ENCODE measurements around the gene MIER1. TPM values are rescaled to one million over a fixed set of nuclear protein-coding genes. Genes with fewer than 3 reads are reported as not detected.
"Not testable (repeated sequence)": the region's sequence is repeated elsewhere in the genome, so short reads cannot be mapped to it uniquely, and the experiment has no call there.

The MIER1 gene
- polyA plus RNA-seq (2013, experiment 1 of 2) = 25.4 TPM
- 30.2 TPM for polyA plus RNA-seq (2013, experiment 2 of 2)

DNA sequence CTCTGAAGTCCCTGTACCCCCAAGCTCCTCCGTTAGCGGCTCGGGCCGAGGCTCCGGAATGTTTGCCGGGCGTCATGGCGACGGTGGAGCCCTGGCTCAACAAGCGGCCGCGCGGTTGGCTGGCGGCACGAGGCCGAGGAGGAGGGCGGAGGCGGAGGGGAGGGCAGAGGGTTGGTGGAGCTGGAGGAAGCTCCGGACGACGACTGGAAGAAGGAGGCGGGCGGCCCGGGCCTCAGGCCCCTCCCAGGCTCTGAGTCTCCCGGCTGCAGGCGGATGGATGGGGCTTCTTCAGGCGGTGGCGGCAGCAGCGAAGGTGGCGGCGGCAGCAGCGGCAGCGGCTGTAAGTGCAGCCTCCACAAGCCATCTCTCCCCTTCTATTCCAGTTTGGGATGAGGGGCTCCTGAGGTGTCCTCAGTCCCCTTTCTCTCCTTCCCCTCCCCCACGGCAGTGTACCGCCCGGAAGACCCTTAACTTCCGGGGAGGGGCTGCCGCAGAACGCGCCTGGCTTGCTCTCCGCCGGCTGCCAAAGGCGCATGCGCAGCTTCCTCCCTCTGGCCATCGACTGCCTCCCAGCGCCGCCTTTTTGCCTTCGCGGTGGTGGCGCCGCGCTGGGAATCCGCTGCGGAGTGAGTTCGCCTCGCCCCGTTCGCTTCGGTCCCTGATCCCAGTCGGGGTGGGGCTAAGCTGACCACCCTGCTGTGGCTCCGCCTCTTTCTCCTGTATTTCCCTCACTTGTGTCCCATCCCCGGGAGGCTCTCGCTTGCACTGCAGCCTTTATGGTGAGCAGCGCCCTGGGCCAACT, at the start of gene MIER1, which contains the start of gene DNAI4:
Gene MIER1, plus strand, starts transcription at position 235 of the 802 bp plus-strand sequence. Its CDS starts 39 bp downstream, at position 274.
Gene DNAI4, minus strand, starts transcription at position 101 of the 802 bp plus-strand sequence. Its CDS starts 25 bp downstream, at position 76.
- Histone ChIP-seq H3K27ac (ENCODE audit: low read depth, low read length, severe bottlenecking) (peak within 1 kb of the TSS; percentile 93), H3K36me3 (ENCODE audit: control insufficient read depth, insufficient read depth, low read length) (peaks cover 8% of the 10 kb centered on the region), H3K9me3 (ENCODE audit: control insufficient read depth, low read length) (no peaks in the 10 kb centered on the region), H3K4me1 (ENCODE audit: control insufficient read depth, insufficient read depth, low read length, poor library complexity, severe bottlenecking) (peaks cover 6% of the 10 kb centered on the region), H3K4me3 (ENCODE audit: extremely low read depth, insufficient read depth, low read length, poor library complexity, severe bottlenecking) (peak within 1 kb of the TSS; percentile 56)
- WGBS, 2 experiments (ENCODE audit: insufficient coverage in 2 of 2) = 0% methylated on average over 32 to 50 of the region's 64 CpGs

DNA sequence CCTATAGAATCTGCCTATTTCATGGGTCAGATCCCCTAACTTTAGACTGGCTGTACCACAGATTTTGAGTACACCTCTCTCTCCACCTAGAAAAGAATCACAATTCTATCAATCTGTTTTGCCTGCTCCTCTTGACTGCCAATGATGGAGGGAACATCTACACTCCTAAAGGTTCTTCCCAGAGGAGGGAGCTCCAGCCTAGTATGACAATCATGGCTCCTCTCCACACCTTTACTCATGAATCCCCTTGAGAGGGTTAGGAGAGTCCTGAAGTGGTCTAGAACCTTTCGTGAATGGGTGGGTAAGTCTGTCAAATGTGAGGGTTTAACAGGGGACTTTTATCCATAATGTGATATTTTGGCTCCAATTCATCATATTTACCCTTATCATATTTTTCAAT, 48.1 kb upstream of the MIER1 start:
- WGBS, 2 experiments (ENCODE audit: insufficient coverage in 2 of 2) = no CpG with 5 or more reads among the region's 1 CpG
- Histone ChIP-seq H3K4me3 (ENCODE audit: extremely low read depth, insufficient read depth, low read length, poor library complexity, severe bottlenecking) (no peak overlapping the region), H3K4me1 (ENCODE audit: control insufficient read depth, insufficient read depth, low read length, poor library complexity, severe bottlenecking) (no peaks in the 10 kb centered on the region), H3K9me3 (ENCODE audit: control insufficient read depth, low read length) (no peaks in the 10 kb centered on the region), H3K36me3 (ENCODE audit: control insufficient read depth, insufficient read depth, low read length) (no peaks in the 10 kb centered on the region), H3K27ac (ENCODE audit: low read depth, low read length, severe bottlenecking) (no peak overlapping the region)

DNA sequence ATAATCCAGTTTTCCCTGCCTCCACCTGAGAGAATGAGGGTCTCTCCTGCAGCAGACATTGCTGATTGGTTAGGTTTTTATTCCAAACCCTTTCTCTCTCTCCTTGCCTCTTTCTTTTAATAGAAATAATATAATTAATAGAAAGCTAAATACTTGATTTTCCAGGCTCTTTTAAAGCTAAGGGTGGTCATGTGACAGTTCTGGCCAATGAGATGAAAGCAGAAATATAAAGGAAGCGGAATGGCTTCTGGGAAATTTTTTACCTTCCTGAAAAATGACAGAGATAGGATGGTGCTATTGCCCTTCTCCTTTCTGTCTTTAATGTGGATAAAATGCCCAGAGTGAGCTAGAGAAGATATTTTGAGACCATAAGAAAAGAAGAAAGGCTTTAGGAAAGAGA, 35.8 kb upstream of the MIER1 start:
- H3K9me3 ChIP-seq (ENCODE audit: control insufficient read depth, low read length) = no peaks in the 10 kb centered on the region
- H3K4me3 ChIP-seq (ENCODE audit: extremely low read depth, insufficient read depth, low read length, poor library complexity, severe bottlenecking) = no peak overlapping the region
- no peaks in the 10 kb centered on the region for H3K4me1 ChIP-seq (ENCODE audit: control insufficient read depth, insufficient read depth, low read length, poor library complexity, severe bottlenecking)
- WGBS, 2 experiments (ENCODE audit: insufficient coverage in 2 of 2) = 78 to 100% methylated on average over 1 of the region's 1 CpG
- no peaks in the 10 kb centered on the region for H3K36me3 ChIP-seq (ENCODE audit: control insufficient read depth, insufficient read depth, low read length)
- no peak overlapping the region for H3K27ac ChIP-seq (ENCODE audit: low read depth, low read length, severe bottlenecking)

DNA sequence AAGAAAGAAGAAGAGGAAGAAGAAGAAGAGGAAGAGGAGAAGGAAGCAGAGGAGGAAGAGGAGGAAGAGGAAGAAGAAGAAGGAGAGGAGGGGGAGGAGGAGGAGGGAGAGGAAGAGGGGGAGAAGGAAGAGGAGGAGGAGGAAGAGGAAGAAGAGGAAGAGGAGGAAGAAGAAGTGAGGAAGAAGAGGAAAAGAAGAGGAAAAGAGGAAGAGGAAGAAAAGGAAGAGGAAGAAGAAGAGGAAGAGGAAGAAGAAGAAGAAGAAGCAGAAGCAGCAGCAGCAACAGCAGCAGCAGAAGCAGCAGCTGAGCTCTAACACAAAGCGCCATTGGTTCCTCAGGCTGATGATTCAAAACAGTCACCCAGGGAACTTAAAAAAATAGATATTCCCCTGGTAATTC, 34.2 kb upstream of the MIER1 start:
- no peaks in the 10 kb centered on the region for H3K4me1 ChIP-seq (ENCODE audit: control insufficient read depth, insufficient read depth, low read length, poor library complexity, severe bottlenecking)
- WGBS, 2 experiments (ENCODE audit: insufficient coverage in 2 of 2) = 90 to 92% methylated on average over 1 of the region's 1 CpG
- H3K9me3 ChIP-seq (ENCODE audit: control insufficient read depth, low read length) = no peaks in the 10 kb centered on the region
- no peak overlapping the region for H3K4me3 ChIP-seq (ENCODE audit: extremely low read depth, insufficient read depth, low read length, poor library complexity, severe bottlenecking)
- no peak overlapping the region for H3K27ac ChIP-seq (ENCODE audit: low read depth, low read length, severe bottlenecking)
- no peaks in the 10 kb centered on the region for H3K36me3 ChIP-seq (ENCODE audit: control insufficient read depth, insufficient read depth, low read length)

DNA sequence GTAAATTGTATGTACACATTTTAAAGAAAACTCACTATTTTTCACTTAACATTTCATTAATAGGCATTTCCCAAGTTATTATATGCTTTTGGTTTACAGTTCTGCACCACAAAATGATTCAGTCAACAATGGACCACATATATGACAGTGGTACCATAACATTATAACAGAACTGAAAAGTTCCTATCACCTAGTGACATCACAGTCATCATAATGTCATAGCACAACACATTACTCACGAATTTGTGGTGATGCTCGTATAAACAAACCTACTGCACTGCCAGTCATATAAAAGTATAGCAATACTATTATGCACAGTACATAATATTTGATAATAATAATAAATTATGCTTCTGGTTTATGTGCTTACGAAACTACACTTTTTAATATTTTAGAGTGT, 31.1 kb upstream of the MIER1 start:
- 100% methylated on average over 1 of the region's 3 CpGs; no CpG with 5 or more reads in 1 of the 2 experiments for WGBS, 2 experiments (ENCODE audit: insufficient coverage in 2 of 2)
- Histone ChIP-seq H3K27ac (ENCODE audit: low read depth, low read length, severe bottlenecking) (no peak overlapping the region), H3K4me3 (ENCODE audit: extremely low read depth, insufficient read depth, low read length, poor library complexity, severe bottlenecking) (no peak overlapping the region), H3K36me3 (ENCODE audit: control insufficient read depth, insufficient read depth, low read length) (no peaks in the 10 kb centered on the region), H3K4me1 (ENCODE audit: control insufficient read depth, insufficient read depth, low read length, poor library complexity, severe bottlenecking) (no peaks in the 10 kb centered on the region), H3K9me3 (ENCODE audit: control insufficient read depth, low read length) (no peaks in the 10 kb centered on the region)

DNA sequence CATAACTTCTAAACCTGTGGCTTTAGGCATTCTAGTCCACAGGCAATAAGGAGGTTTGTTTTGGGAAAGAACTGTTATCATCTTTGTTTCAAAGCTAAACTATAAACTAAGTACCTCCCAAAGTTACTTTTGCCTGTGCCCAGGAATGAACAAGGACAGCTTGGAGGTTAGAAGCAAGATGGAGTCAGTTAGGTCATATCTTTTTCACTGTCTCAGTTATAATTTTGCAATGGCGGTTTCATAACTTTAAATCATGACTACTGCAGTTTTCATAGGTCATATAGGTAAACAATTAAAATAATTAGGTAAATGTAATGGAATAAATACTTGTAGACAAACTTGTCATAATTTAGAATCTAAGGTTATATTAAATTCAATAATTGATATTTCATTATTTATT, 9.6 kb upstream of the MIER1 start:
- WGBS, 2 experiments (ENCODE audit: insufficient coverage in 2 of 2) = no CpG with 5 or more reads among the region's 1 CpG
- H3K9me3 ChIP-seq (ENCODE audit: control insufficient read depth, low read length); H3K4me1 ChIP-seq (ENCODE audit: control insufficient read depth, insufficient read depth, low read length, poor library complexity, severe bottlenecking); H3K36me3 ChIP-seq (ENCODE audit: control insufficient read depth, insufficient read depth, low read length); H3K27ac ChIP-seq (ENCODE audit: low read depth, low read length, severe bottlenecking); H3K4me3 ChIP-seq (ENCODE audit: extremely low read depth, insufficient read depth, low read length, poor library complexity, severe bottlenecking): not testable (repeated sequence)

DNA sequence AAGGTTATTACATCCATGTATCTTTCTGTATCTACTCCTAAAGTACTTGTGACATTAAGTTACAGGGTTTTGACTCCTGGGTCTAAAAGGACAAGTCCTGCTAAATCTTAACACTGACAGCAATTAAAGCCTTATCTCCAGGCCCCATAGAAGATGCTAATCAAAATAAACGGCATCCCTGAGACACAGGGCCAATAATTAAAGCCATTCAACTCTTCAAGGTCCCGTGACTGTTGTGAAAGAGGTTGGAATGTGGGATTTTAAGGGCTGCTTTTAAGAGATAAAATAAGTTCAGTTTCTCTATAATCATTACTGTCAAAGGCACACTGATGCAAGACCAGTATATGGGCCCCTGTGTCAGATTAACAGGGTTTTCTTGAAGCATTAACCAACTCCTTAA, 8.5 kb upstream of the MIER1 start:
- Histone ChIP-seq H3K27ac (ENCODE audit: low read depth, low read length, severe bottlenecking) (no peak overlapping the region), H3K4me3 (ENCODE audit: extremely low read depth, insufficient read depth, low read length, poor library complexity, severe bottlenecking) (no peak overlapping the region), H3K36me3 (ENCODE audit: control insufficient read depth, insufficient read depth, low read length) (peaks cover 9% of the 10 kb centered on the region), H3K4me1 (ENCODE audit: control insufficient read depth, insufficient read depth, low read length, poor library complexity, severe bottlenecking) (no peaks in the 10 kb centered on the region), H3K9me3 (ENCODE audit: control insufficient read depth, low read length) (peaks cover 8% of the 10 kb centered on the region)
- WGBS, 2 experiments (ENCODE audit: insufficient coverage in 2 of 2) = no CpG with 5 or more reads among the region's 2 CpGs

DNA sequence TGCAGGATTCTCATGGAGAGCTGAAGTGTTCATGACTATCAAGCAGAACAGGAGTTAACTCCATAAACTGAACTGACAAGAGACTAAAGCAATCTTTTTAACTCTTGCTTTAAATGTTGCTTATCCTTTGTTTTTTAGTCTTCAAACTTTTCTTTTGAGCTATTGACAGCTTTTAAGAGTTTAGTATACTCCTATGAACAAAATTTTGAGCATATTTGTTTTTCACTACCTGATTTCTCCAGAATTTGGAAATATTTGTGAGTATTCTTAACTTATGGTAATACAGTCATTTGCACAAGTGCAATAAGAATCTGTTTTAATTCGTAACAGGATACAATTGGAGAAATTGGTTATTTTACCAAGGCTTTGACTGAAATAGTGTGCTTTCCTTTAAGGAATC, 7.3 kb upstream of the MIER1 start:
- Histone ChIP-seq H3K4me1 (ENCODE audit: control insufficient read depth, insufficient read depth, low read length, poor library complexity, severe bottlenecking) (no peaks in the 10 kb centered on the region), H3K36me3 (ENCODE audit: control insufficient read depth, insufficient read depth, low read length) (peaks cover 9% of the 10 kb centered on the region), H3K4me3 (ENCODE audit: extremely low read depth, insufficient read depth, low read length, poor library complexity, severe bottlenecking) (no peak overlapping the region), H3K9me3 (ENCODE audit: control insufficient read depth, low read length) (peaks cover 8% of the 10 kb centered on the region), H3K27ac (ENCODE audit: low read depth, low read length, severe bottlenecking) (no peak overlapping the region)
- WGBS, 2 experiments (ENCODE audit: insufficient coverage in 2 of 2) = 80 to 100% methylated on average over 1 of the region's 1 CpG

DNA sequence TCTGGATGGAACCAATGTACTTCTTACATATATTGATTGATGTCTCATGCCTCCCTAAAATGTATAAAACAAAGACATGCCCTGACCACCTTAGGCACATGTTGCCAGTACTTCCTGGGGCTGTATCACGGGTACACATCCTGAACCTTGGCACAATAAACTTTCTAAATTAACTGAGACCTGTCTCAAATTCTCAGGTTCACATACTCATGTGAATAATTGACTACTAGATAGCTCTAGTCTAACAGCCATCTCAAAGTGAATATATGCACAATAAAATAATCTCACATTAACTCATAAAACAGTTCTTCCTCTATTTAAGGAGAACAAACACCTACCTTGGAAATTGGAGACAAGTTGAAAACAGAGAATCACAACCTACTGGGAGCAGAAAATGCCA, 5.7 kb upstream of the MIER1 start:
- Histone ChIP-seq H3K4me1 (ENCODE audit: control insufficient read depth, insufficient read depth, low read length, poor library complexity, severe bottlenecking) (peaks cover 6% of the 10 kb centered on the region), H3K36me3 (ENCODE audit: control insufficient read depth, insufficient read depth, low read length) (peaks cover 9% of the 10 kb centered on the region), H3K4me3 (ENCODE audit: extremely low read depth, insufficient read depth, low read length, poor library complexity, severe bottlenecking) (no peak overlapping the region), H3K9me3 (ENCODE audit: control insufficient read depth, low read length) (peaks cover 8% of the 10 kb centered on the region), H3K27ac (ENCODE audit: low read depth, low read length, severe bottlenecking) (no peak overlapping the region)
- 100% methylated on average over 1 of the region's 1 CpG for WGBS, 2 experiments (ENCODE audit: insufficient coverage in 2 of 2)

DNA sequence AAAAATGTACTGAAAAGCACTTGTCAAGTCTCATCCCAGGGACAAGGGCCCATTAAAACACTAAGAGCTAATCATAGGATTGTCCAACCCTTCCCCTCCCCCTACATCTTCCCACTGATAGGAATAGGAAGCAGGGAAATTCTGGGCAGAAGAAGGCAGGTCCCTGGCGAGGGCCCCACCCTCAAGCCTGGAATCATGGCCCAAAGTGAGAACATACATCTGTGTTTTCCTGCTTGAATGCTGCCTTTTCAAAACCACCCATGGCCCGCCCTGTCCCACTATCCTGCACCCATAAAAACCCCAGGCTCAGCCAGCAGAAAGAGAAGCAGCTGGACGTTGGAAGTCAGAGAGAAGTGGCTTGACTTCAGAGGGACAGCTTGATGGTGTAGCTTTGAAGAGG, 5.0 kb upstream of the MIER1 start:
- 86% methylated on average over 1 of the region's 3 CpGs; no CpG with 5 or more reads in 1 of the 2 experiments for WGBS, 2 experiments (ENCODE audit: insufficient coverage in 2 of 2)
- Histone ChIP-seq H3K4me1 (ENCODE audit: control insufficient read depth, insufficient read depth, low read length, poor library complexity, severe bottlenecking) (peaks cover 6% of the 10 kb centered on the region), H3K9me3 (ENCODE audit: control insufficient read depth, low read length) (peaks cover 8% of the 10 kb centered on the region), H3K4me3 (ENCODE audit: extremely low read depth, insufficient read depth, low read length, poor library complexity, severe bottlenecking) (no peak overlapping the region), H3K36me3 (ENCODE audit: control insufficient read depth, insufficient read depth, low read length) (peaks cover 9% of the 10 kb centered on the region), H3K27ac (ENCODE audit: low read depth, low read length, severe bottlenecking) (no peak overlapping the region)

DNA sequence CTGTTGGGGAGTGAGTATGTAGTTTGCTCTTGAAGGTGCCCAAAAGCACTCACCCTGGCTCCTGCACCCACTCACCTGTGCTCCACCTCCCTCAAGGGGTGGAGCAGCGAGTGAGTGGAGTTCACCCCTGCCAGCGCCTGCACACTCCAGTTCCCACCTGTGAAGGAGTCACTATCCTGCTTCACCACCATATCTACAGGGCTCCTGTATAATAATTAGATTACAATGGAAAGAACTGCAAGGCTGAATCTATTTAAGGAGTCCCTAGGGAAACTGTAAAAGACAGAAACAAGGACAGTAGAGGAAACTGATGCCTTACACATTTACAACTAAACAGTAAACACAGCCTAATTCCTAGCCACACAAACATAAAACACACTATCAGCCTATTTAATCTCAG, 4.2 kb upstream of the MIER1 start:
- no CpG with 5 or more reads among the region's 2 CpGs for WGBS, 2 experiments (ENCODE audit: insufficient coverage in 2 of 2)
- Histone ChIP-seq H3K36me3 (ENCODE audit: control insufficient read depth, insufficient read depth, low read length) (peaks cover 9% of the 10 kb centered on the region), H3K27ac (ENCODE audit: low read depth, low read length, severe bottlenecking) (no peak overlapping the region), H3K4me3 (ENCODE audit: extremely low read depth, insufficient read depth, low read length, poor library complexity, severe bottlenecking) (no peak overlapping the region), H3K9me3 (ENCODE audit: control insufficient read depth, low read length) (peaks cover 8% of the 10 kb centered on the region), H3K4me1 (ENCODE audit: control insufficient read depth, insufficient read depth, low read length, poor library complexity, severe bottlenecking) (peaks cover 6% of the 10 kb centered on the region)

All from mesodermal cell (in vitro differentiated cells).